CD14-positive monocyte (primary cell): ENCODE data around the gene THSD7A. TPM values are rescaled to one million over a fixed set of nuclear protein-coding genes. Genes with fewer than 3 reads are reported as not detected.

Experiments used
- DNase-seq, 3 donors: peaks; one replicate each; pipeline ENCODE4 v3.0.0-alpha.2; 2011 to 2022
- H2AFZ ChIP-seq: 2 replicates; pipeline ENCODE4 v1.6.0; 2012; ENCODE audit warnings: mild to moderate bottlenecking, low read depth, low read length, inconsistent platforms; ENCODE audit not compliant: insufficient read depth, poor library complexity, severe bottlenecking
- H3K27ac ChIP-seq, 2 donors: 1 replicate in 1 of 2; 2 replicates in 1 of 2; pipeline ENCODE4 v1.5.1; 2012 to 2013; ENCODE audit warnings: low read length in 2 of 2, control low read depth in 1 of 2, inconsistent platforms in 1 of 2, low read depth in 1 of 2, mild to moderate bottlenecking in 1 of 2
- H3K27me3 ChIP-seq, 2 donors: one replicate each; pipeline versions ENCODE4 v1.6.0 to v1.6.1; 2011 to 2013; ENCODE audit warnings: low read length in 2 of 2; ENCODE audit not compliant: control insufficient read depth in 2 of 2, insufficient read depth in 2 of 2
- H3K36me3 ChIP-seq, 2 donors: replicated peaks in 1 of 2; 1 replicate in 1 of 2; 2 replicates in 1 of 2; pipeline versions ENCODE4 v1.5.1 to v1.6.1; 2012 to 2013; ENCODE audit warnings: low read length in 2 of 2, control low read depth in 1 of 2, inconsistent platforms in 1 of 2, mild to moderate bottlenecking in 1 of 2; ENCODE audit not compliant: insufficient read depth in 2 of 2, control insufficient read depth in 1 of 2
- H3K4me1 ChIP-seq, 2 donors: 1 replicate in 1 of 2; 2 replicates in 1 of 2; pipeline versions ENCODE4 v1.5.1 to v1.6.1; 2012 to 2013; ENCODE audit warnings: low read length in 2 of 2, control low read depth in 1 of 2, inconsistent platforms in 1 of 2, mild to moderate bottlenecking in 1 of 2, moderate library complexity in 1 of 2; ENCODE audit not compliant: insufficient read depth in 2 of 2, control insufficient read depth in 1 of 2
- H3K4me2 ChIP-seq: replicated peaks from 2 replicates; pipeline ENCODE3; 2012; ENCODE audit warnings: low read length, moderate library complexity, mild to moderate bottlenecking; ENCODE audit not compliant: poor library complexity, severe bottlenecking; ENCODE audit errors: extremely low read depth
- H3K4me3 ChIP-seq, 3 experiments: fragments of 200-600 bp in 1 of 3; sonication (generic) in 1 of 3; replicated peaks in 1 of 3; 1 replicate in 2 of 3; 2 replicates in 1 of 3; pipeline ENCODE4 v1.5.1; 2011 to 2013; ENCODE audit warnings: low read length in 3 of 3, mild to moderate bottlenecking in 3 of 3, control low read depth in 2 of 3, low read depth in 2 of 3, inconsistent platforms in 1 of 3, moderate library complexity in 1 of 3
- H3K79me2 ChIP-seq: 2 replicates; pipeline ENCODE4 v1.6.0; 2012; ENCODE audit warnings: mild to moderate bottlenecking, control low read depth, inconsistent platforms, low read length, moderate library complexity; ENCODE audit not compliant: insufficient read depth
- H3K9ac ChIP-seq: 2 replicates; pipeline ENCODE4 v1.6.0; 2017; ENCODE audit warnings: low read length, mild to moderate bottlenecking; ENCODE audit not compliant: insufficient read depth, poor library complexity, severe bottlenecking
- H3K9me3 ChIP-seq, 2 donors: replicated peaks in 1 of 2; 1 replicate in 1 of 2; 2 replicates in 1 of 2; pipeline versions ENCODE4 v1.5.1 to v1.6.1; 2012 to 2013; ENCODE audit warnings: low read length in 2 of 2, control low read depth in 1 of 2; ENCODE audit not compliant: control insufficient read depth in 1 of 2, insufficient read depth in 1 of 2
- H4K20me1 ChIP-seq: 2 replicates; pipeline ENCODE4 v1.6.0; 2012; ENCODE audit warnings: mild to moderate bottlenecking, low read length, control low read depth, moderate library complexity; ENCODE audit not compliant: insufficient read depth
- H3K27ac Mint-ChIP-seq, 7 donors: one replicate each; pipeline ENCODE4 v1.8.0; 2020; ENCODE audit warnings: mild to moderate bottlenecking in 7 of 7, mixed read lengths in 7 of 7, moderate library complexity in 6 of 7, inconsistent platforms in 2 of 7
- H3K27me3 Mint-ChIP-seq, 3 donors: one replicate each; pipeline ENCODE4 v1.8.0; 2021 to 2022; ENCODE audit warnings: low read depth in 3 of 3, mild to moderate bottlenecking in 3 of 3, mixed read lengths in 3 of 3, moderate library complexity in 3 of 3, inconsistent platforms in 1 of 3
- H3K36me3 Mint-ChIP-seq, 2 donors: one replicate each; pipeline ENCODE4 v1.8.0; 2020; ENCODE audit warnings: mixed read lengths in 2 of 2, inconsistent platforms in 1 of 2, mild to moderate bottlenecking in 1 of 2
- H3K4me1 Mint-ChIP-seq: one replicate; pipeline ENCODE4 v1.8.0; 2020; ENCODE audit warnings: mild to moderate bottlenecking, mixed read lengths
- H3K4me3 Mint-ChIP-seq, 2 donors: one replicate each; pipeline ENCODE4 v1.8.0; 2020; ENCODE audit warnings: mild to moderate bottlenecking in 2 of 2, mixed read lengths in 2 of 2, moderate library complexity in 1 of 2
- H3K9me3 Mint-ChIP-seq, 7 donors: one replicate each; pipeline ENCODE4 v1.8.0; 2020 to 2022; ENCODE audit warnings: mixed read lengths in 7 of 7, mild to moderate bottlenecking in 6 of 7, moderate library complexity in 6 of 7, inconsistent platforms in 2 of 7
- WGBS: methylation state at CpG from one replicate; pipeline ENCODE4 v1.1.5; 2013; ENCODE audit warnings: missing lambda C conversion rate; ENCODE audit not compliant: insufficient coverage; 5-methylcytosine and 5-hydroxymethylcytosine counted together
- intact Hi-C, 2 donors: fragments of 100-400 bp; cut with micrococcal nuclease; formaldehyde crosslinking; loops; one replicate each; pipeline versions ENCODE4 v1.15.0 to v1.15.1; 2023
- polyA plus RNA-seq, 3 donors: library from polyadenylated mRNA; depleted of rRNA in 1 of 3; unstranded in 2 of 3; stranded (reverse) in 1 of 3; fragments of 300-500 nt in 2 of 3; fragments of >200 nt in 1 of 3; fragmentation: Illumina TruSeq in 2 of 3; gene quantifications; 1 replicate in 2 of 3; 2 replicates in 1 of 3; pipeline ENCODE4 v1.2.3, GENCODE V29; 2012 to 2021
- TF ChIP-seq, protein P1 (sequence below): fragments of 200-600 bp; IDR thresholded peaks from one replicate; pipeline ENCODE4 v1.8.0; 2022; ENCODE audit warnings: antibody characterized with exemption, mild to moderate bottlenecking

The THSD7A gene
- polyA plus RNA-seq, 3 donors: under 0.01 TPM; not detected in 2

DNA sequence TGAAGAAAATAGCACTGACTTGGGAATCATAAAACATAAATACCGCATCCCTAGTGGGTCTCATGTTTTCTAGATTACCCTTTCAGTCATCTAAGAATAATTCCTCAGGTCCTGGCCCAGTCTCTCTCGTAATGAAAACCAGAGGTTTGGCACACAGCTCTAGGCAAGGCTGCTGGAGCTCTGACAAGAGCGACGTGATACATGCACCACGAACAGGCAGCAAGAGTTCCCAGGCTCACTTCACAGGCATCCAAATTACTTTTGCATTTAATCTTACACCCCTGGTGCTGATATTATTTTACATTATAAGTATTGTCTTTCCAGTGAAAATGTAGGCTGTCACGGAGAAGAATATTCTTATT is 105.2 kb downstream of the THSD7A start:
- Histone ChIP-seq H3K9ac (no peak overlapping the region), H3K36me3 (no peaks in the 10 kb centered on the region), H3K4me3 (no peak overlapping the region), H3K4me1 (no peaks in the 10 kb centered on the region), H3K79me2 (no peaks in the 10 kb centered on the region), H3K27ac (no peak overlapping the region), H3K27me3 (no peaks in the 10 kb centered on the region), H3K9me3 (no peaks in the 10 kb centered on the region), H4K20me1 (no peaks in the 10 kb centered on the region), H3K4me2 (no peak overlapping the region), H2AFZ (no peak overlapping the region)
- intact Hi-C loops: no loop called here
- H3K36me3 Mint-ChIP-seq: no peaks in the 10 kb centered on the region
- TF ChIP-seq, protein P1, sequence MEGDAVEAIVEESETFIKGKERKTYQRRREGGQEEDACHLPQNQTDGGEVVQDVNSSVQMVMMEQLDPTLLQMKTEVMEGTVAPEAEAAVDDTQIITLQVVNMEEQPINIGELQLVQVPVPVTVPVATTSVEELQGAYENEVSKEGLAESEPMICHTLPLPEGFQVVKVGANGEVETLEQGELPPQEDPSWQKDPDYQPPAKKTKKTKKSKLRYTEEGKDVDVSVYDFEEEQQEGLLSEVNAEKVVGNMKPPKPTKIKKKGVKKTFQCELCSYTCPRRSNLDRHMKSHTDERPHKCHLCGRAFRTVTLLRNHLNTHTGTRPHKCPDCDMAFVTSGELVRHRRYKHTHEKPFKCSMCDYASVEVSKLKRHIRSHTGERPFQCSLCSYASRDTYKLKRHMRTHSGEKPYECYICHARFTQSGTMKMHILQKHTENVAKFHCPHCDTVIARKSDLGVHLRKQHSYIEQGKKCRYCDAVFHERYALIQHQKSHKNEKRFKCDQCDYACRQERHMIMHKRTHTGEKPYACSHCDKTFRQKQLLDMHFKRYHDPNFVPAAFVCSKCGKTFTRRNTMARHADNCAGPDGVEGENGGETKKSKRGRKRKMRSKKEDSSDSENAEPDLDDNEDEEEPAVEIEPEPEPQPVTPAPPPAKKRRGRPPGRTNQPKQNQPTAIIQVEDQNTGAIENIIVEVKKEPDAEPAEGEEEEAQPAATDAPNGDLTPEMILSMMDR: no peak
- H3K27me3 Mint-ChIP-seq: peaks cover 0 to 1% (median 0%) of the 10 kb centered on the region in 3 donors
- peaks cover 0 to 4% (median 0%) of the 10 kb centered on the region in 7 donors for H3K9me3 Mint-ChIP-seq
- WGBS: 81% methylated on average over 2 of the region's 6 CpGs
- no peak overlapping the region for H3K4me3 Mint-ChIP-seq
- no peak for DNase-seq
- no peaks in the 10 kb centered on the region for H3K4me1 Mint-ChIP-seq
- no peak overlapping the region for H3K27ac Mint-ChIP-seq

DNA sequence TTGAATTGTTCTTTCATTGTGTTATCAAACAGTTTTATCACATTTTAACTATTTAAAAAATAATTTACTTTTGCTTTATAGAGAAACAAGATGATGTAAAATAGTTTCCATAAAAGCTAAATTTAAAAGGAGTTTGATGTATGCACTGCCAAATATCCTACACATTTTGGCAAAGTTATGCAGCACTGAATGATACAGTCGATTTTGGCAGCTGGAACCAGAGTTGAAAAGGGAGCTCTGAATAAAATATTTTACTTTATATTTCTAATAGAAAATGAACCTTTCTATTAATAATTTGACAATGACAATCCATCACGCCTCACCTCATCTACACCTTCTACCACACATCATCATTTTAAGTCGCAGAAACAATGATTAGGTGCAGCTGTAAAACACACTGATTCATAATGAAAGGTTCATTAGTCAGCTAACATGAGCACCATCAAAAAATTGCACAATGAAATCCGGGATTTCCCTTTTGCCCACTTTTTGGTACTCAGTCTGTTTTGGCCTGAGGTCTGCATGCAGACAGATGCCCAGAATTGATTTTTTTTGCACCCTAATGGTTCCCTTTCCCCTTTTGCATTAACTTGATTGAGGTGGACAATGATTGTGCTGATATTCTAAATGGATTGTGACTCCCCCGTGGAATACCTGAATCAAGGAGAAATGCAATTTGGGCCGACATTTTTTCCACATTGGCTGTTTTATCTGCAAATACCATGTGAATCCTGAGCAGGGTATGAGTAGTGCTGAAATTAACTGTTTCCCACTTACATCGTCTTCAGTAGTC is 105.8 kb downstream of the THSD7A start:
- H3K4me2 ChIP-seq: no peak overlapping the region
- intact Hi-C loops: no loop called here
- no peak overlapping the region for H2AFZ ChIP-seq
- no peak overlapping the region for H3K27ac Mint-ChIP-seq
- H3K4me1 ChIP-seq: no peaks in the 10 kb centered on the region
- no peaks in the 10 kb centered on the region for H3K4me1 Mint-ChIP-seq
- H4K20me1 ChIP-seq: no peaks in the 10 kb centered on the region
- H3K36me3 Mint-ChIP-seq: no peaks in the 10 kb centered on the region
- H3K9me3 ChIP-seq: no peaks in the 10 kb centered on the region
- H3K4me3 ChIP-seq: no peak overlapping the region
- no peaks in the 10 kb centered on the region for H3K79me2 ChIP-seq
- no peak overlapping the region for H3K27ac ChIP-seq
- WGBS: 84% methylated on average over 3 of the region's 7 CpGs
- H3K9ac ChIP-seq: no peak overlapping the region
- no peaks in the 10 kb centered on the region for H3K36me3 ChIP-seq
- H3K27me3 ChIP-seq: no peaks in the 10 kb centered on the region
- TF ChIP-seq, protein P1: no peak
- peaks cover 0 to 1% (median 0%) of the 10 kb centered on the region in 3 donors for H3K27me3 Mint-ChIP-seq
- no peak for DNase-seq
- H3K9me3 Mint-ChIP-seq: peaks cover 0 to 4% (median 0%) of the 10 kb centered on the region in 7 donors
- H3K4me3 Mint-ChIP-seq: no peak overlapping the region
